ENCODE results near the gene YIF1A. TPM values are rescaled to one million over a fixed set of nuclear protein-coding genes. Genes with fewer than 3 reads are reported as not detected.

Gene YIF1A
- total and polyA plus RNA-seq, 2 of the 4 experiments (the other 2 are of a cell fraction): 128 to 207 TPM

DNA sequence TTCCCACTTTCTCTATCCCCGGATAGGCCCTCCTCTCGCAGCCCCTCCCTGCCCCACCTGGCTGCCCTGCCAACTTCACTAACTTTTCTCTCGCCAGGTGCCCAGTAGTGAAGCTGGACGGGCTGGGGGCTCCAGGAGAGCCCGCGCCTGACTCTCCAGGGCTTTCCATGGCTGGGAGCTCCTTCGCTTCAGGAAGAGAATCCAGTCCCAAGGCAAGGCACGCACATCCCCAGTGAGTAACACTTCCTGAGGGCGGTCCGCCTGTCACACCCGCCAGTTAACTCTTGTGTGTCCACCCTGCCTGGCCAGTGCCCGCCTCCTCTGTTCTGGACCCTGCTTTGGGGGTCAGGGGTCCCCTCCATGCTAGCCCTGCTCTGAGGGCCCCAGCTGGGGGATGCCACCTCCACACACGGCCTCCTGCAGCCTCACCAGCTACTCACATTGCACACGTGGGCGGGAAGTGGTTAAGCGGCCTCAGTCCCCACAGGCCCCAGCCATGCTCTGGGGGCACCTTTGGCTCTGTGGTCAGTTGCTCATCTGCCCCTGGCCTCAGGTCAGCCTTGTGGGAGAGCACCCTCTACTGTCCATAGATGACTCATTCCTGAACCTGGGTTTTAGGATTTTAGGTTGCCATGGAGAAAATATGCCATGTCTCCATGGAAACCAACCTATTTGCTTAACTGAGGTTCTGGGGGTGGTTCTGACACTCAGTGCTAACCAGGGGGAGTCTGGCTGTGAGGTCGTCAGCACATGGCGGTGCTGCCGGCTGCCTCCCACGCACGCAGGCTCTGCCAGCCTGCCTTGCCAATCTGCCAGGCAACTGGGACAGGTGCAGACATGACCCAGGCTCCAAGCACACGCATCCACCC, 47.5 kb upstream of the YIF1A start, which contains the start of gene RIN1 (continued):
- peak; percentile 92 for TF ChIP-seq MXI1 (IDR thresholded peaks at IDR 0.05; ENCODE audit: borderline replicate concordance, low read depth, low read length)
- no peak for TF ChIP-seq MAFK (IDR thresholded peaks at IDR 0.05; ENCODE audit: low read depth, low read length)
- TF ChIP-seq, protein P1, sequence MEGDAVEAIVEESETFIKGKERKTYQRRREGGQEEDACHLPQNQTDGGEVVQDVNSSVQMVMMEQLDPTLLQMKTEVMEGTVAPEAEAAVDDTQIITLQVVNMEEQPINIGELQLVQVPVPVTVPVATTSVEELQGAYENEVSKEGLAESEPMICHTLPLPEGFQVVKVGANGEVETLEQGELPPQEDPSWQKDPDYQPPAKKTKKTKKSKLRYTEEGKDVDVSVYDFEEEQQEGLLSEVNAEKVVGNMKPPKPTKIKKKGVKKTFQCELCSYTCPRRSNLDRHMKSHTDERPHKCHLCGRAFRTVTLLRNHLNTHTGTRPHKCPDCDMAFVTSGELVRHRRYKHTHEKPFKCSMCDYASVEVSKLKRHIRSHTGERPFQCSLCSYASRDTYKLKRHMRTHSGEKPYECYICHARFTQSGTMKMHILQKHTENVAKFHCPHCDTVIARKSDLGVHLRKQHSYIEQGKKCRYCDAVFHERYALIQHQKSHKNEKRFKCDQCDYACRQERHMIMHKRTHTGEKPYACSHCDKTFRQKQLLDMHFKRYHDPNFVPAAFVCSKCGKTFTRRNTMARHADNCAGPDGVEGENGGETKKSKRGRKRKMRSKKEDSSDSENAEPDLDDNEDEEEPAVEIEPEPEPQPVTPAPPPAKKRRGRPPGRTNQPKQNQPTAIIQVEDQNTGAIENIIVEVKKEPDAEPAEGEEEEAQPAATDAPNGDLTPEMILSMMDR (conservative IDR thresholded peaks at IDR 0.05; ENCODE audit: low read depth, low read length): peak; percentile 47
- peak; percentile 29; the same call in 1 of the 2 replicates for TF ChIP-seq RAD21 (IDR thresholded peaks at IDR 0.05; ENCODE audit: low read length)
- TF ChIP-seq NFE2L2 (IDR thresholded peaks at IDR 0.05; ENCODE audit: low read depth, low read length): 0 out of 2 replicates have a peak, but pooled peaks have one; percentile 2
- TF ChIP-seq SMC3 (IDR thresholded peaks at IDR 0.05; ENCODE audit: low read depth, low read length): peak; percentile 4; the same call in 1 of the 2 replicates
